ENCODE measurements around the gene PMAIP1.
A peak's percentile ranks its signal among the peaks of the same experiment; 100 is the strongest.

The PMAIP1 gene

GRCh38 chr18:59915606-59916005, 15.8 kb downstream of the PMAIP1 start:
- DNase-seq = no peak

GRCh38 chr18:59916746-59917145, 16.9 kb downstream of the PMAIP1 start:
- no peak for DNase-seq

DNA sequence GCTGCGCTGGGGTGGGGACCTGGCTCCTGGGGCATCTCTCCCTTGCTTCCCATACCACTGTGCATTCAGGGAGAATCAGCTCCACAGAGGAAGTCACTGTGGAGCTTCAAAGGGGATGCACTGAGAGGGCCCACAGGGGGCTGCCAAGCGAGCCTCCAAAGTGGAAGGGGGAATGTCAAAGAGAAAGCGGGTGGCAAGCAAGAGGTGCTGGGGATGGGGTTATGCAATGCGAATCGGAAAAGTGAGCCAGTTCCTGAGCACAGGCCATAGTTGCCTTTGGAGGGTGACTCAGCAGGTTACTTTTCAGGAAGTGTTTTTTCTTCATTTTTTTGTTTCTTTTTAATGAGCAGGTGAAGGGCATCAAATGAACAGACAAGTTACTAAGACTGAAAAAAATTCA, 17.6 kb downstream of the PMAIP1 start:
- DNase-seq = no peak

GRCh38 chr18:59918320-59918755, 18.5 kb downstream of the PMAIP1 start:
- peak; percentile 61 for DNase-seq

- no peak for DNase-seq
Measured at GRCh38 chr18:59918997-59919396, 19.2 kb downstream of the PMAIP1 start.

DNA sequence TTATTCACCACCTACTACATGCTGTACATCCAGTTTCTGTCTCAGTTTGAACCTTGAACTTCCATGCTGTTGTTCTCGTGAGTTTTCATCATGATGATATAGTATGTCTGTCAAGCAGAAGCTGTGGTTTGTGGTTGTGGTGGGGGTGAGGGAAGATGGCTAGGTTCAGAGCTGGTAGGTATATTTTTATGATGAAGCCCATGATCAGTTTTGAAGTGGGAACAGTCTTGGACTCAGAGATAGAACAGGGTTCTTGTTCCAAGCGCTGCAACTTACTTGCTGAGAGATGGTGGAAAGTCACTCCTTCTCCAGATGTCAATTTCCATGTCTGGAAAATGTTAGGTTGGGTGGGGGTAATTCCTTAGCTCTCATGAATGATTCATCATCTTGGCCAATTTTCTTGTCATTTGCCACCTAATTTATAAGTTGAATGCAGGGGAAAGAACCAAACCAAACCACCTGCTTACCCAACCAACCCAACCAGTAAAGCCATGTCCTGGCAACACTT, 21.6 kb downstream of the PMAIP1 start:
- no peak for DNase-seq

DNA sequence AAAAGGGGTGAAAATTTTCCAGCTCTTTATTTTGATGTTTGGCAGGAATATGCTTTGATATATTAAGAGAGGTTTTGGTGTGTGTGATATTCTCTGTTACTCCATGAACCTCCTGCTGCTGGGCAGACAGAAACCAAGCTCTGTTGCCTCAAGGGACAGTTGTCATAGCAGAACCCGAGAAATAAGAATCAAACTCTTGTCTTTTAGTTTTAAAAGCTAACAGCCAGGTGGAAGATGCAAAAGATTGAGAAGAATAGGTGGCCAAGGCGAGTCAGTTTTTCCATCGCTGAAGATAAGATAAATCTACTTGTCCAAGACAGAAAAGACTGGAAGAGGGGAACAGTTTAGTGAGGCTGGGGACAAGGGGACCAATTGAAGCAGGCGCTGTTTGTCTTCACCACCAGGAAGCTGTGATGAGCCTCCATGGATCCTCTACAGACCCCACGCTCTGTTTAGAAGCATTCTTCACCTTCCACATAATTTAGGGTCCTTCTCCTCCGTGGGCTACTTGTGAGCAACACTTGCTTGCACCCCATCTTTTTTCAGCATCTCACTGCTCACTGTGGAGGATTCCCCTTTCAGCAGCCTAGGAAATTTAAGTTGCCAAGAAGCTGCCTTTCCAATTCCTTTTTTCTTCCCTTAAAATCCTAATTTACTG, 23.9 kb downstream of the PMAIP1 start:
- DNase-seq = no peak

DNA sequence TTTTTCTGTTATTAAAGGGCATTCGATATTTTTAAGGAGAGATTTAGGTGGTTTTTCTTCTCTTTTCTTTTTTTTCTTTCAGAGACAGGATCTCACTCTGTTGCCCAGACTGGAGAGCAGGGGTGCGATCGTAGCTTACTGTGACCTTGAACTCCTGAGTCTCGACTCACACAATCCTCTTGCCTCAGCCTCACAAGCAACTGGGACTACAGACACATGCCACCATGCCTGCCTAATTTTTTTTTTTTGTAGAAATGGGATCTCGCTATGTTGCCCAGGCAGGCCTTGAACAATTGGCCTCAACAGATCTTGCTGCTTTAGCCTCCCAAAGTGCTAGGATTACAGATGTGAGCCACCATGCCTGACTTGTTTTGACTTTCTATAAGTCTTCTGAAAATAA, 26.3 kb downstream of the PMAIP1 start:
- no peak for DNase-seq

- no peak for DNase-seq
Measured at GRCh38 chr18:59927246-59927825, 27.5 kb downstream of the PMAIP1 start.

GRCh38 chr18:59928201-59928600, 28.4 kb downstream of the PMAIP1 start:
- no peak for DNase-seq

DNA sequence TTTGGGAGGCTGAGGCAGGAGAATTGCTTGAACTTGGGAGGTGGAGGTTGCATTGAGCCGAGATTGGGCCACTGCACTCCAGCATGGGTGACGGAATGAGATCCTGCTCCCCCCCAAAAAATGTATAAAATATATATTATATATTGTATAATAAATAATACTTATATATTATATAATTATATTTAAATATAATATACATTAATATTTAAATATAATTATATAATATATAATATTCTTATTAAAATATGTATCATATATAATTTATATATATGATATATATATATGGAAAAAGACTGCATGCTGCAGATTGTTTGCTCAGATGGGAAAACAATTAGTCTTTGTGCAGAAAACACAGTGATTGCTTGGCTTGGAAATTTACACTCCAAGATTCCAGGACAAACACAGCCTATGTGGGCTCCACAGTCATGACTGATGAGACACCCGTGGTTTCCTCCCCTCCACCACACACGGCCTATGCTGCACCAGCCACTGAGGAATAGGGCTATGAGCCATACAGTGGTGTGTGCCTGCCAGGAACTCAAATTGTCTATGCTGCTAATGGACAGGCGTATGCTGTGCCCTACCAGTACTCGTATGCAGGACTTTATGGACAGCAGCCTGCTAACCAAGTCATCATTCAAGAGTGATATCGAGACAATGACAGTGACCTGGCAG, 30.0 kb downstream of the PMAIP1 start:
- no peak for DNase-seq

GRCh38 chr18:59932401-59932800, 32.6 kb downstream of the PMAIP1 start:
- DNase-seq = no peak

DNA sequence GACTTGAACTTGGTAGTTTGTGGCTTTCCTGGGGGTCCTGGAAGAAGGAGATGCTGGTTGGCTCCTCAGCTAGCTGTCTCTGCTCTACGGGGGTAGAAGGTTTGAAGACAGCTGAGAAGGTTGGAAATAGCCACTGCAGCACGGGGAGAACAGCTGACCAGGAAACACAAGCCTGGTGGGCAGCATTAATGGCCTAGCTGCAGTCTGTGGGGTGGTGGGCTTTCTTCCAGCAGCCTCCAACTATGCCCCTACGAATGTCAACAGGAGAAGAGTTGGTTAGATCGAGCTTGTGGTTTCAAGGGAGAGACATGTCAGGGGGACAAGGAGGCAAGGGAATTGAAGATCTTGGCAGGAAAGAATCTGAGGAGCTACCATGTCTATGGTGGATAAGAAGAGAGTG, 38.9 kb downstream of the PMAIP1 start:
- DNase-seq = no peak

- DNase-seq = no peak
Measured at GRCh38 chr18:59939127-59939526, 39.3 kb downstream of the PMAIP1 start.

DNA sequence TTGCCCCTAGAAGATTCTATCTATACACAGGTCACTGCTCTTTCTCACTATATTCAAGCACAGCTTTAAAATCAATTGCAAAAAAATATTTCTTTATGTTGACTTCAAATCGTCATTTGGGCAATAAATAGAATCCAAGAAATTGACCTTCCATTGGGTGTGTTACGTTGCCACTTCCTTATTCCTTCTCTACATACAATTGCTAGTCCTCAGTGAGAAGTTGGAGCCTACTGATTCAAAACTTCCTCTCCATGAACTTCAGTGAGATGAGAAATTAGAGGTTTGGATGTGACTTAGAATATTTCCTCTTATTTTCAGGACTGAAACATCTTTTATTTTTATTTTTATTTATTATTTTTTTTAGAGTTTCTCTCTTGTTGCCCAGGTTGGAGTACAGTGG, 40.3 kb downstream of the PMAIP1 start:
- DNase-seq = no peak

- no peak for DNase-seq
Measured at GRCh38 chr18:59941331-59941730, 41.5 kb downstream of the PMAIP1 start.

DNA sequence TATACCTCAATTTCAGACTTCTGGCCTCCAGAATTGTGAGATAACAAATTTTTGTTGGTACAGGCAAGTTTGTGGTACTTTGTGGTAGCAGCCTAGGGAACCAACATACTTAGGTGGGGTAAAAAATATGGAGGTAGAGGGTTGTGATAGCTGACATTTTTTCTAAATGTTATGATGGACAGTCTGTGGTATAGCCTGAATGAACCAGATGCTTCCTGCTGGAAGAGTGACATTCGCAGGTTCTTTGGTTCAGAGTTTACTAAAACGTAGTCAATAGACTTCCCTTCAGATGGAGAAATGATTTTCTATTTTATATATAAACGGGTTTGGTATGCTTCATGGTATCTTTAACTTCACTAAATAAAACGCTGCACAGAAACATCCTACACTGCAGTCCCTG, 42.8 kb downstream of the PMAIP1 start:
- DNase-seq = no peak

DNA sequence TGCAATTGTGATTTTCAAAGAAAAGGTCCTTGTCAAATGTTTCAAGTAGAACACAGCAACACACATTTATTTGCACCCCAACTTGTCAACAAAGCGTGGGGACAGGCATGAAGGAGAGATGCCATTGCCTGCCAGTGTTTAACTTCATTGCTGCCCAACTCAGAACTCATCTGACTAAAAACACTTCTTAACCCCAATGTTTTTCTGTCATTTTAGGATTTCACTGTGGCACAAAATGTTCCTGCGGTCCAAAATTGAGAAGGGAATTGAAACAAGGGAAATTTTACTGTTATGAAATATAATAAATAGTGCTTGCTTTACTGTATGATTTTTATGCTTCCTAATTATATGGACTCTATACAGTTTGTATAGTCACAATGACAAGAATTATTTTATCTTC, 45.7 kb downstream of the PMAIP1 start:
- DNase-seq = no peak

DNA sequence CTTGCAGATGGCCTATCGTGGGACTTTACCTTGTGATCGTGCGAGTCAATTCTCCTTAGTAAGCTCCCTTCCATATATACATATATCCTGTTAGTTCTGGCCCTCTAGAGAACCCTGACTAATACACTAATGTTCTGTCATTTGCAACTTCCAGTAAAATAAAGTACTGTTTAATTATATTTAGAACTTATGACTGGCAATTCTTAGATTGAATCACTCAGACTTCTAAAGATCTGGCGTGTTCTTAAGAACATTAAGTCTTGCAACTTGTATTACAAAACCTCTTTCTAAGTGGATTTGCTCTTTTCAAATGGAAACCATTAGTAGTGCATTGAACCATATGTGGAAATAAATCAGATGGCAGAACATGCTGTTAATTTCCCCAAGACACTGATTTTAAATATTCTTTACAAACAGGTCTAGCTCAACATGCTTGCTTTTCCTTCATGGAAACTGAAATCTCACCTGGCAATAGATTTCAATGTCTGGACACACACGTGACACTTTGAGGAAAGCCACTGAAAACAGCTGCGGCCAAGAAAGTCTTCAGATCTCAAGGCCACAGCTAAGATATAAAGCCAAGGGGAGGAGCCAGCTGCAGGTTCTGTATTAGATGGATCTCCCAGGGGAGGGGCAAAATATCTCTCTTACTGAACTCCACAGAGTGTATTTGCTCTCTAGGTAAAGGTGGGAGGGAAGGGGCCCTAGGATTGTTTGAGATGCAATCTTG, 50.6 kb downstream of the PMAIP1 start:
- no peak for DNase-seq

DNA sequence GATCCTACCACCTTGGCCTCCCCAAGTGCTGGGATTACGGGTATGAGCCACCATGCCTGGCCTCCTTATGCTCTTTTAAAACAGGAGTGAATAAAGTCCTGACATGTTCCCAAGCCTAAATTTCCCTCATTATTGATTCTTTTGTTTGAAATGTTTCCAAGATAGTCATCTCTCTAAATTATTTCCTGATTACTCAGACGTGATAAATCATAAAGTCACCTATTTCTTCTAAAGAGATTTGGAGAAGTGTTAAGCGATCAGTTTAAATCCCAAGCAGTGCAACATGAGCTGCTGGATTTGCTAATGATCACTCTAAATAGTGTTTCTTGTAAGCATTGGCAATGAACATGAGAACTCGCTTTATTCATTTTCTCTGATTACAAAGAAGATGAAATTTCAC, 51.8 kb downstream of the PMAIP1 start:
- no peak for DNase-seq

DNA sequence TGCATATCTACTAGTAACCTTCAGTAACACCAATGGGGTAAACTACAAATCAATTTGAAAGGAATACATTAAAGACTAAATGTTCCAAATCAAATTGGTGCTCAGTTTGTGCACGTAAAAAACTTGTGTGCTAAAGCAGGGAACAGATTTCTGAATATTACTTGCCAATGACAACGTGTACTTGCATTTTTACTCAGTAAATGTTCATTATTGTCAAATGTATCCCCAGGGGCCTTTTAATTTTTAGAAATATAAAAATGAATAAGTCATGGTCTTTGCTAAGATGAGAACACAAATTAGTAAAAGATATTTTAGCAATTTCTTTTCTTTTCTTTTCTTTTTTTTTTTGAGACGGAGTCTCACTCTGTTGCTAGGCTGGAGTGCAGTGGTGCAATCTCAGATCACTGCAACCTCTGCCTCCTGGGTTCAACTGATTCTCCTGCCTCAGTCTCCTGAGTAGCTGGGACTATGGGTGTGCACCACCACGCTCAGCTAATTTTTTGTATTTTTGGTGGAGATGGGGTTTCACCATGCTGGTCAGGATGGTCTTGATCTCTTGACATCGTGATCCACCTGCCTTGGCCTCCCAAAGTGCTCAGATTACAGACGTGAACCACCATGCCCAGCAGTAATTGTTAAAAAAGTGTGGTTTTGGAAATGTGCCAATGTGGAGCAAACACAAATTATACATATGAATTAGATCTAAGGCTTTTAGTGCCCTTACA, 52.6 kb downstream of the PMAIP1 start:
- DNase-seq = no peak
